Glutamatergic neuron (in vitro differentiated cells): ENCODE results near the gene ATE1. TPM values are rescaled to one million over a fixed set of nuclear protein-coding genes. Genes with fewer than 3 reads are reported as not detected.

ENCODE experiments used
- DNase-seq: peaks from one replicate; pipeline ENCODE4 v3.0.0; 2022
- H3K27ac Mint-ChIP-seq: one replicate; pipeline ENCODE4 v1.8.0; 2020; ENCODE audit warnings: mild to moderate bottlenecking, mixed read lengths, inconsistent platforms; ENCODE audit not compliant: unreplicated experiment
- H3K27me3 Mint-ChIP-seq: one replicate; pipeline ENCODE4 v1.8.0; 2020; ENCODE audit warnings: mild to moderate bottlenecking, moderate library complexity, mixed read lengths, inconsistent platforms; ENCODE audit not compliant: unreplicated experiment
- H3K36me3 Mint-ChIP-seq: one replicate; pipeline ENCODE4 v1.8.0; 2020; ENCODE audit warnings: mild to moderate bottlenecking, mixed read lengths, inconsistent platforms; ENCODE audit not compliant: unreplicated experiment
- H3K4me1 Mint-ChIP-seq: one replicate; pipeline ENCODE4 v1.8.0; 2020; ENCODE audit warnings: mild to moderate bottlenecking, low read depth, mixed read lengths, inconsistent platforms; ENCODE audit not compliant: unreplicated experiment
- H3K4me3 Mint-ChIP-seq: one replicate; pipeline ENCODE4 v1.8.0; 2020; ENCODE audit warnings: mild to moderate bottlenecking, mixed read lengths, inconsistent platforms; ENCODE audit not compliant: unreplicated experiment
- H3K9me3 Mint-ChIP-seq: one replicate; pipeline ENCODE4 v1.8.0; 2020; ENCODE audit warnings: mild to moderate bottlenecking, moderate library complexity, mixed read lengths, inconsistent platforms; ENCODE audit not compliant: unreplicated experiment
- total RNA-seq: library from RNA; stranded (reverse); fragmentation: NEBNext Ultra II Directional; extraction: Animal tissue kit (Norgen Biotek cat#: 25700); gene quantifications from one replicate; pipeline ENCODE4 v1.2.1, GENCODE V29; 2021; ENCODE audit not compliant: unreplicated experiment
- TF ChIP-seq, protein P1 (sequence below): fragments of 200-600 bp; sonication (generic); IDR thresholded peaks from one replicate; pipeline ENCODE4 v1.5.0; 2021; ENCODE audit not compliant: partially characterized antibody, unreplicated experiment

ATE1 gene
- total RNA-seq, 1 donor from 2014 or later, result 30.4 TPM

- no peaks in the 10 kb centered on the region for H3K36me3 Mint-ChIP-seq
- DNase-seq, result no peak
- H3K27ac Mint-ChIP-seq, result no peak overlapping the region
- H3K4me1 Mint-ChIP-seq, result peaks cover 27% of the 10 kb centered on the region
- TF ChIP-seq, protein P1, sequence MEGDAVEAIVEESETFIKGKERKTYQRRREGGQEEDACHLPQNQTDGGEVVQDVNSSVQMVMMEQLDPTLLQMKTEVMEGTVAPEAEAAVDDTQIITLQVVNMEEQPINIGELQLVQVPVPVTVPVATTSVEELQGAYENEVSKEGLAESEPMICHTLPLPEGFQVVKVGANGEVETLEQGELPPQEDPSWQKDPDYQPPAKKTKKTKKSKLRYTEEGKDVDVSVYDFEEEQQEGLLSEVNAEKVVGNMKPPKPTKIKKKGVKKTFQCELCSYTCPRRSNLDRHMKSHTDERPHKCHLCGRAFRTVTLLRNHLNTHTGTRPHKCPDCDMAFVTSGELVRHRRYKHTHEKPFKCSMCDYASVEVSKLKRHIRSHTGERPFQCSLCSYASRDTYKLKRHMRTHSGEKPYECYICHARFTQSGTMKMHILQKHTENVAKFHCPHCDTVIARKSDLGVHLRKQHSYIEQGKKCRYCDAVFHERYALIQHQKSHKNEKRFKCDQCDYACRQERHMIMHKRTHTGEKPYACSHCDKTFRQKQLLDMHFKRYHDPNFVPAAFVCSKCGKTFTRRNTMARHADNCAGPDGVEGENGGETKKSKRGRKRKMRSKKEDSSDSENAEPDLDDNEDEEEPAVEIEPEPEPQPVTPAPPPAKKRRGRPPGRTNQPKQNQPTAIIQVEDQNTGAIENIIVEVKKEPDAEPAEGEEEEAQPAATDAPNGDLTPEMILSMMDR, result no peak
- H3K9me3 Mint-ChIP-seq, result peaks cover 6% of the 10 kb centered on the region
- no peak overlapping the region for H3K4me3 Mint-ChIP-seq
- peaks cover 6% of the 10 kb centered on the region for H3K27me3 Mint-ChIP-seq
Measured at GRCh38 chr10:121732172-121732571, 195.7 kb downstream of the ATE1 start.

GRCh38 chr10:121724282-121724681 is 203.5 kb downstream of the ATE1 start:
- Mint-ChIP-seq H3K9me3 (peaks cover 5% of the 10 kb centered on the region), H3K27ac (no peak overlapping the region), H3K27me3 (peaks cover 6% of the 10 kb centered on the region), H3K36me3 (peaks cover 11% of the 10 kb centered on the region), H3K4me3 (no peak overlapping the region), H3K4me1 (no peaks in the 10 kb centered on the region)
- TF ChIP-seq, protein P1, result no peak
- no peak for DNase-seq

DNA sequence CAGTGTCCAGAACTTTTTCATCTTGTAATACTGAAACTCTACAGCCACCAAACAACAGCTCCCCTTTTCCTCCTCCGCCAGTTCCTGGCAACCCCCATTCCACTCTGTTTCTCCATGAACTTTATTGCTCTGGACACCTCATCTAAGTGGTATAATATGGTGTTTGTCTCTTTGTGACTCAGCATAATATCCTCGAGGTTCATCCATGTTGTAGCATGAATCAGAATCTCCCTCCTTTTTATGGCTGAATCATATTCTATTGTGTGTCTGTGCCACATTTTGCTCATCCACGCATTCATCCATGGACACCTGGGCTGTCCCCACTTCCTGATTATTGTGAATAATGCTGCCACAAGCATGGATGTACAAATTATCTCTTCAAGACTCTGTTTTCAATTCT is 205.2 kb downstream of the ATE1 start:
- DNase-seq, result no peak
- H3K27me3 Mint-ChIP-seq, result peaks cover 4% of the 10 kb centered on the region
- peaks cover 4% of the 10 kb centered on the region for H3K9me3 Mint-ChIP-seq
- H3K36me3 Mint-ChIP-seq, result peaks cover 11% of the 10 kb centered on the region
- H3K4me1 Mint-ChIP-seq, result no peaks in the 10 kb centered on the region
- no peak overlapping the region for H3K4me3 Mint-ChIP-seq
- no peak overlapping the region for H3K27ac Mint-ChIP-seq
- TF ChIP-seq, protein P1, result no peak

- TF ChIP-seq, protein P1, result no peak
- peaks cover 2% of the 10 kb centered on the region for H3K27me3 Mint-ChIP-seq
- no peak overlapping the region for H3K27ac Mint-ChIP-seq
- H3K4me3 Mint-ChIP-seq, result no peak overlapping the region
- peaks cover 11% of the 10 kb centered on the region for H3K36me3 Mint-ChIP-seq
- DNase-seq, result no peak
- H3K9me3 Mint-ChIP-seq, result peaks cover 5% of the 10 kb centered on the region
- no peaks in the 10 kb centered on the region for H3K4me1 Mint-ChIP-seq
Measured at GRCh38 chr10:121721257-121721656, 206.6 kb downstream of the ATE1 start.

GRCh38 chr10:121715969-121716368 is 211.9 kb downstream of the ATE1 start:
- peaks cover 5% of the 10 kb centered on the region for H3K9me3 Mint-ChIP-seq
- DNase-seq, result no peak
- peaks cover 2% of the 10 kb centered on the region for H3K4me1 Mint-ChIP-seq
- no peak overlapping the region for H3K27ac Mint-ChIP-seq
- TF ChIP-seq, protein P1, result no peak
- H3K27me3 Mint-ChIP-seq, result no peaks in the 10 kb centered on the region
- H3K4me3 Mint-ChIP-seq, result no peak overlapping the region
- H3K36me3 Mint-ChIP-seq, result peaks cover 23% of the 10 kb centered on the region
